NCI-H1417 (cell line): ENCODE results near the gene MPZL1.
"Not testable (repeated sequence)": the region's sequence is repeated elsewhere in the genome, so short reads cannot be mapped to it uniquely, and the experiment has no call there.

ENCODE experiments used
- DNase-seq, 3 experiments: peaks; one replicate each; lab custom pipeline; 2025; lab: John Stamatoyannopoulos, UW

MPZL1 gene

GRCh38 chr1:167808690-167809089, 86.9 kb downstream of the MPZL1 start:
- no peak for DNase-seq

- no peak for DNase-seq
Measured at GRCh38 chr1:167812972-167813371, 91.2 kb downstream of the MPZL1 start.

DNA sequence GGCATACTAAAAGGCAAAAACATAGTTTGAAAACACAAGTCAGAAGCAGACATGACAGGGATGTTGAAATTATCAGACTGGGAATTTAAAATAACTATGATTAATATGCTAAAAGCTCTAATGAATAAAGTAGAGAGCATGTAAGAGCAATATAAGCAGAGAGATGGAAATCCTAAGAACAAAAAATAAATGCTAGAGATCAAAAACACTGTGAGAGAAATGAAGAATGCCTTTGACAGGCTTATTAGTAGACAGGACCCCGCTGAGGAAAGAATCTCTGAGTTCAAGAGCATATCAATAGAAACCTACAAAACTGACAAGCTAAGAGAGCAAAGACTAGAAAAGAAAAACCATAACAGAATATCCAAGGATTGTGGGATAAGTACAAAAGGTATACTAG, 93.9 kb downstream of the MPZL1 start:
- no peak for DNase-seq

- DNase-seq = no peak
Measured at GRCh38 chr1:167819849-167820683, 98.3 kb downstream of the MPZL1 start.

GRCh38 chr1:167820684-167821355, 99.0 kb downstream of the MPZL1 start:
- no peak for DNase-seq

DNA sequence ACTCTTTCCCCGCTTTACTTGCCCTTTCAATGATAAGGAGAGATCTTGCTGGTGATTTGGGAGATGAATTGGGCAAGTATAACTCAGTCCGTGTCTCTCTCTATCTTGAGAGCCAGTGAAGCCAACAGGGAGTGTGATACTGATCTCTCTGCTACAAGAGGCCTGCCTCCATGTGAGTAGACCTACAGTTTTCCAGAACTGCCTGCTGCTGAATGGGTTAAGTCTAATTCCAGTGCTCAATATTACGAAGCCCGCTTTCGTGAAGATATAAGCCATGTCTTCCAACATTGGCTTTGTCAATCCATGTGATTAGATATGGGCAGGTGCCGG, 99.5 kb downstream of the MPZL1 start:
- no peak for DNase-seq

GRCh38 chr1:167821969-167822685, 100.3 kb downstream of the MPZL1 start:
- peak in 1 of 3 experiments; percentile 59 for DNase-seq

DNA sequence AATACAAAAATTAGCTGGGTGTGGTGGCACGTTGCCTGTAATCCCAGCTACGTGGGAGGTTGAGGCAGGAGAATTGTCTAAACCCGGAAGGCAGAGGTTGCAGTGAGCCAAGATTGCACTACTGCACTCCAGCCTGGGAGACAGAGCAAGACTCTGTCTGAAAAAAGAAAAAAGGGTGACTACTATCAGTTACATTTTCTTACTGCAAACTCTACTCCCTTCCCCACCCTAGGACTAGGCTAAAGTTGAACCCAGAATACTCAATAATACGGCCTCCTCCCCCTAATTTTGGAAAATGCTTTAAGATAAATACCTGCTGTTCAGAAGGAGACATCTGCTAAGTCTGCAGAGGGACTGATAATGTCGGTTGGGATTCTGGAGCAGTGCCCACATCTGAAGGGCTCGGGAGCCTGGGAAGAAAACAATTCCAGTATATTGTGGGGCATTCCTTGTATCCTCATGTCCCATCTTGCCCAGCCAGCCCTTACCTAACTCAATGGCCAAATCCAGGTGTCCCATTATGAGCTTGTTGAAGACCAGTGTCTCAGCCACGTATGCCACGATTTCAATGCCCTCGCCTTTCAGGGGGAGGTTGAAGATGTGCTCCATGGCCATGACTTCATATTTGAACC, 102.5 kb downstream of the MPZL1 start:
- DNase-seq = no peak

GRCh38 chr1:167825419-167826079, 103.8 kb downstream of the MPZL1 start:
- DNase-seq = no peak

- DNase-seq = no peak
Measured at GRCh38 chr1:167826127-167826526, 104.3 kb downstream of the MPZL1 start.

- DNase-seq = peak in 2 of 3 experiments; percentile 16 to 22
Measured at GRCh38 chr1:167829868-167830267, 108.1 kb downstream of the MPZL1 start.

DNA sequence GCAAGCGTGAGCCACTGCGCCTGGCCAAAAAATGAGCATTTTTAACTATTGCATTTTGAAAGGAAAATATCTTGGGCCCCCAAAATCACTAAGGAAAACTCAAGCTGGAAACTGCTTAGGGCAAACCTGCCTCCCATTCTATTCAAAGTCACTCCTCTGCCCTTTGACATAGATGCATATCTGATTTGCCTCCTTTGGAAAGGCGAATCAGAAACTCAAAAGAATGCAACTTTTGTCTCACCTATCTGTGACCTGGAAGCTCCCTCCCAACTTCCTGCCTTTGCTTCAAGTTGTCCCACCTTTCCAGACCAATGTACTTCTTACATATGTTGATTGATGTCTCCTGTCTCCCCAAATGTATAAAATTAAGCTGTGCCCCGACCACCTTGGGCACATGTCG, 108.9 kb downstream of the MPZL1 start:
- DNase-seq = not testable (repeated sequence)

- DNase-seq = no peak
Measured at GRCh38 chr1:167832693-167833092, 110.9 kb downstream of the MPZL1 start.

- no peak for DNase-seq
Measured at GRCh38 chr1:167833904-167834303, 112.1 kb downstream of the MPZL1 start.

DNA sequence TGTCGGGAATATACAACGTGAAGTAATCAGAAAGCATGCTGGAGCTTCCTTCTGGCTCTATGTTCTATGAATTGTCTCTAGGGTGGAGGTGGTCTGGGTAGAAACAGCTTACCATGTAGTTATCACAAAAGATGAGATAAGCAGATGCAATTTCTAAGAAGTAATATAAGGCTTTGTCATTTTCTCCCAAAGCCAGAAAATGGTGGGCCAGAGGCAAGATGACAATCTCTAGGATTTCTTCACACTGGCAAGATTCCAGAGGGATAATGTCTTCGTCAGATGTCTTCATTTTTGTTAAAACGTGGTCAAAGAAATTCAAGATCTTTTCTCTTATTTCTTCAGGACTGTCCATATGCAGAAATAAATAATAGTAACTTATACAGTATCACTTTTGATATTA, 114.4 kb downstream of the MPZL1 start:
- no peak for DNase-seq

GRCh38 chr1:167837326-167837725, 115.5 kb downstream of the MPZL1 start:
- DNase-seq = no peak

DNA sequence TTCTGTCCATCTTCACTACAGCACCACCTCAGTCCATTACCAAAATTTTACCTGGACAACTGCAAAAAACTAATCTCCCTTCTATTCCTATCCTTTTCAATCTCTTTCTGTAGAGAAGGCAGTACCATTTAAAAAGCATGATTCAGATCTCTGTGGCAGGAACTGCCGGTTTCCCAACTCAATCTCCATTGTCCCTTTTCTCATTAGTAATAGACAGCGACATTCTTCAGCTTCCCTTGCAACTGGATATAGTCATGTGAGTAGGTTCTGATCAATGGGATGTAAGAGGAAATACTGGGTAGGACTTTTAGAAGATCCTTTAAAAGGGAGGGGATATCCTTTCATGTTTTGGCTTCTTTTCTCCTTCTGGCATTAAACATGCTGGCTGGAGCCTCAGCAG, 117.2 kb downstream of the MPZL1 start:
- no peak for DNase-seq
